K562 (cell line): Measurements from ENCODE around the gene MPZL1. TPM values are rescaled to one million over a fixed set of nuclear protein-coding genes. Genes with fewer than 3 reads are reported as not detected.
A peak's percentile ranks its signal among the peaks of the same experiment; 100 is the strongest.

Experiments used
- ARID1B ChIP-seq: fragments of 450-650 bp; IDR thresholded peaks from 2 replicates; pipeline ENCODE4 v1.6.1; 2016; ENCODE audit warnings: antibody characterized with exemption, mild to moderate bottlenecking, inconsistent platforms
- ARID2 ChIP-seq: fragments of 450-650 bp; IDR thresholded peaks from 2 replicates; pipeline ENCODE4 v1.6.1; 2017; ENCODE audit warnings: antibody characterized with exemption, mild to moderate bottlenecking
- EP400 ChIP-seq: fragments of 450-650 bp; IDR thresholded peaks from 2 replicates; pipeline ENCODE4 v1.6.1; 2017; ENCODE audit warnings: antibody characterized with exemption, mild to moderate bottlenecking, moderate library complexity
- HDAC2 ChIP-seq: fragments of 450-650 bp; IDR thresholded peaks from 2 replicates; pipeline ENCODE4 v1.6.1; 2016; ENCODE audit warnings: mild to moderate bottlenecking
- KDM2B ChIP-seq: fragments of 250-450 bp; sonication (Bioruptor Pico); IDR thresholded peaks from 2 replicates; pipeline ENCODE4 v1.8.0; 2021; ENCODE audit warnings: mild to moderate bottlenecking, moderate library complexity
- MECOM ChIP-seq: fragments of 250-450 bp; sonication (Bioruptor Pico); IDR thresholded peaks from 2 replicates; pipeline ENCODE4 v1.8.0; 2022; ENCODE audit warnings: inconsistent platforms
- MEIS2 ChIP-seq: fragments of 450-650 bp; IDR thresholded peaks from 2 replicates; pipeline ENCODE4 v1.6.1; 2014; ENCODE audit warnings: mild to moderate bottlenecking; ENCODE audit not compliant: partially characterized antibody
- NFE2 ChIP-seq: IDR thresholded peaks from 2 replicates; pipeline ENCODE4 v1.6.1; 2014; ENCODE audit warnings: antibody characterized with exemption, low read depth
- RCOR1 ChIP-seq, 2 experiments: IDR thresholded peaks; 2 replicates each; pipeline ENCODE4 v1.6.1; 2012; ENCODE audit warnings: low read depth in 2 of 2, low read length in 2 of 2, borderline replicate concordance in 1 of 2, improper control_type of control experiment in 1 of 2
- SLC30A9 ChIP-seq: fragments of 250-450 bp; sonication (Bioruptor Pico); IDR thresholded peaks from 2 replicates; pipeline ENCODE4 v1.8.0; 2022; ENCODE audit warnings: mild to moderate bottlenecking, moderate library complexity
- SMARCA4 ChIP-seq: fragments of 450-650 bp; IDR thresholded peaks from 2 replicates; pipeline ENCODE4 v1.6.1; 2016
- TAF1 ChIP-seq: IDR thresholded peaks from 2 replicates; pipeline ENCODE4 v1.6.1; 2011; ENCODE audit warnings: mild to moderate bottlenecking, low read length, moderate library complexity; ENCODE audit not compliant: insufficient read depth, control insufficient read depth, severe bottlenecking; ENCODE audit errors: extremely low read depth
- TCFL5 ChIP-seq: fragments of 250-450 bp; sonication (Bioruptor Pico); conservative IDR thresholded peaks from 2 replicates; pipeline ENCODE4 v1.6.1; 2021; ENCODE audit warnings: mild to moderate bottlenecking, moderate library complexity, matching md5 sums
- ZNF311 ChIP-seq: fragments of 250-450 bp; sonication (Bioruptor Pico); IDR thresholded peaks from 2 replicates; pipeline ENCODE4 v1.4.0; 2020; ENCODE audit warnings: mild to moderate bottlenecking, moderate library complexity
- ZNF583 ChIP-seq: fragments of 250-450 bp; sonication (Bioruptor Pico); IDR thresholded peaks from 2 replicates; pipeline ENCODE4 v1.4.0; 2020
- ZNF830 ChIP-seq: fragments of 250-450 bp; sonication (Bioruptor Pico); IDR thresholded peaks from 2 replicates; pipeline ENCODE4 v1.5.0; 2021; ENCODE audit warnings: mild to moderate bottlenecking
- polyA plus RNA-seq, 8 experiments: library from polyadenylated mRNA; depleted of rRNA in 4 of 8; stranded (reverse) in 5 of 8; unstranded in 3 of 8; fragments of >200 nt; fragmentation: Nextera tagmentation in 2 of 8; fragmentation: Illumina TruSeq in 1 of 8; extraction: Ambion mirVana in 2 of 8; extraction: Trizol in 1 of 8; gene quantifications; 2 replicates each; pipeline versions ENCODE4 v1.2.1 to v1.2.3, GENCODE V29; 2011 to 2014; ENCODE audit warnings: inconsistent platforms in 1 of 8, missing spikeins in 1 of 8
- total RNA-seq, 7 experiments: library from RNA; depleted of rRNA in 6 of 7; stranded (reverse); fragments of >200 nt in 6 of 7; fragmentation: Illumina TruSeq in 2 of 7; extraction: Trizol in 2 of 7; gene quantifications; 2 replicates each; pipeline versions ENCODE4 v1.2.1 to v1.2.3, GENCODE V29; 2011 to 2021; ENCODE audit warnings: low replicate concordance in 1 of 7
- TF ChIP-seq, protein P1 (sequence below): IDR thresholded peaks from 2 replicates; pipeline ENCODE4 v1.6.1; 2011; ENCODE audit not compliant: insufficient read length; ENCODE audit errors: extremely low read depth
- TF ChIP-seq, protein P2 (sequence below), 2 experiments: fragments of 450-650 bp in 1 of 2; sonication (generic) in 1 of 2; formaldehyde crosslinking in 1 of 2; IDR thresholded peaks in 1 of 2; conservative IDR thresholded peaks in 1 of 2; 2 replicates each; pipeline versions ENCODE4 v1.6.1 to v1.8.1; 2016 to 2023; ENCODE audit warnings: mild to moderate bottlenecking in 2 of 2, moderate library complexity in 2 of 2, inconsistent platforms in 1 of 2, missing genetic modification reagents in 1 of 2
- TF ChIP-seq, protein P3 (sequence below): fragments of 250-450 bp; sonication (Bioruptor Pico); IDR thresholded peaks from 2 replicates; pipeline ENCODE4 v1.9.0; 2021; ENCODE audit warnings: mild to moderate bottlenecking
- TF ChIP-seq, protein P4 (sequence below): fragments of 250-450 bp; sonication (Bioruptor Pico); IDR thresholded peaks from 2 replicates; pipeline ENCODE4 v1.5.0; 2021; ENCODE audit warnings: mild to moderate bottlenecking, moderate library complexity
- TF ChIP-seq, protein P5 (sequence below): fragments of 450-650 bp; formaldehyde crosslinking; IDR thresholded peaks from 2 replicates; pipeline ENCODE4 v1.4.0; 2020; ENCODE audit warnings: mild to moderate bottlenecking, mixed read lengths

The MPZL1 gene
- total and polyA plus RNA-seq, 9 of the 15 experiments (the other 6 are each of a cell fraction or from before 2014, with no cell fraction given), result 14.5 to 153 (median 66.5) TPM

DNA sequence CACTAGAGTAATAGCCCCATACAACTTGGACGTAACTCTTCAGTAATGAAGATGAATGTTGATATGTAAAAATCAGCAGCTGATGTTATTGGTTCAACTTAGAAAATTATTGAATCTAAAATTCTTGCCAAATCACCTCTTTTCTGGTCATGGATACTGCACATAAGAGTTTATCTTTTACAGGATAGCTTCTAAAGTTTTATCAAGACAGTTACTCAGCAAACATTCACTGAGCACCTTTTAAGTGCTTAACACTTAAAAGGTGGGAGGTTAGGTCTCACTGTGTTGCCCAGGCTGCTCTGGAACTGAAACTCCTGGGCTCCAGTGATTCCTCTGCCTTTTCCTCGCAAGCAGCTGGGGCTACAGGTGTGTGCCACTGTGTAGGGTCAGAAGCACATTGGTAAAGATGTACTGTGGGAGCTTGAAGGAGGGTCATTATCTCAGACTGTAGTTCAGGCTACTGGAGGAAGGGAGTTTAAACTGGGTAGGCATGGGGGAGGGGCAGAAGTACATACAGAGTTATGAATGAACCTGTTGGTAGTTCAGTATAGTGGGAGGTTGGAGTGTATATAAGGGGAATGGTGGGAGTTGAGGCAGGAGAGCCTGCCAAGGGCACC, 2.0 kb downstream of the MPZL1 start (continued):
- TF ChIP-seq, protein P1, sequence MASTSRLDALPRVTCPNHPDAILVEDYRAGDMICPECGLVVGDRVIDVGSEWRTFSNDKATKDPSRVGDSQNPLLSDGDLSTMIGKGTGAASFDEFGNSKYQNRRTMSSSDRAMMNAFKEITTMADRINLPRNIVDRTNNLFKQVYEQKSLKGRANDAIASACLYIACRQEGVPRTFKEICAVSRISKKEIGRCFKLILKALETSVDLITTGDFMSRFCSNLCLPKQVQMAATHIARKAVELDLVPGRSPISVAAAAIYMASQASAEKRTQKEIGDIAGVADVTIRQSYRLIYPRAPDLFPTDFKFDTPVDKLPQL, result no peak
- TF ChIP-seq ZNF830 (no peak), NFE2 (peak; percentile 65), ARID1B (peak; percentile 51; the same call in 1 of the 2 replicates), TAF1 (no peak), TCFL5 (no peak), HDAC2 (peak; percentile 41; the same call in 1 of the 2 replicates), RCOR1 (IDR thresholded peaks at IDR 0.05; ENCODE audit: borderline replicate concordance in 1 of 2, low read depth in 2 of 2, low read length in 2 of 2) (peak in 1 of 2 experiments; percentile 62; a peak in 2 of 4 replicates), SLC30A9 (no peak), ARID2 (peak; percentile 49; the same call in 1 of the 2 replicates), EP400 (0 out of 2 replicates have a peak, but pooled peaks have one; percentile 5), MEIS2 (no peak), SMARCA4 (peak; percentile 29), MECOM (CRISPR knock-in tag) (no peak), ZNF311 (no peak), KDM2B (CRISPR knock-in tag) (no peak), ZNF583 (CRISPR knock-in tag) (no peak)
- TF ChIP-seq, protein P2, sequence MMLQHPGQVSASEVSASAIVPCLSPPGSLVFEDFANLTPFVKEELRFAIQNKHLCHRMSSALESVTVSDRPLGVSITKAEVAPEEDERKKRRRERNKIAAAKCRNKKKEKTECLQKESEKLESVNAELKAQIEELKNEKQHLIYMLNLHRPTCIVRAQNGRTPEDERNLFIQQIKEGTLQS (IDR thresholded peaks at IDR 0.05), result no peak
- TF ChIP-seq, protein P2 (CRISPR knock-in tag; conservative IDR thresholded peaks at IDR 0.05), result no peak
- TF ChIP-seq, protein P3, sequence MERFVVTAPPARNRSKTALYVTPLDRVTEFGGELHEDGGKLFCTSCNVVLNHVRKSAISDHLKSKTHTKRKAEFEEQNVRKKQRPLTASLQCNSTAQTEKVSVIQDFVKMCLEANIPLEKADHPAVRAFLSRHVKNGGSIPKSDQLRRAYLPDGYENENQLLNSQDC (CRISPR knock-in tag), result no peak
- TF ChIP-seq, protein P4, sequence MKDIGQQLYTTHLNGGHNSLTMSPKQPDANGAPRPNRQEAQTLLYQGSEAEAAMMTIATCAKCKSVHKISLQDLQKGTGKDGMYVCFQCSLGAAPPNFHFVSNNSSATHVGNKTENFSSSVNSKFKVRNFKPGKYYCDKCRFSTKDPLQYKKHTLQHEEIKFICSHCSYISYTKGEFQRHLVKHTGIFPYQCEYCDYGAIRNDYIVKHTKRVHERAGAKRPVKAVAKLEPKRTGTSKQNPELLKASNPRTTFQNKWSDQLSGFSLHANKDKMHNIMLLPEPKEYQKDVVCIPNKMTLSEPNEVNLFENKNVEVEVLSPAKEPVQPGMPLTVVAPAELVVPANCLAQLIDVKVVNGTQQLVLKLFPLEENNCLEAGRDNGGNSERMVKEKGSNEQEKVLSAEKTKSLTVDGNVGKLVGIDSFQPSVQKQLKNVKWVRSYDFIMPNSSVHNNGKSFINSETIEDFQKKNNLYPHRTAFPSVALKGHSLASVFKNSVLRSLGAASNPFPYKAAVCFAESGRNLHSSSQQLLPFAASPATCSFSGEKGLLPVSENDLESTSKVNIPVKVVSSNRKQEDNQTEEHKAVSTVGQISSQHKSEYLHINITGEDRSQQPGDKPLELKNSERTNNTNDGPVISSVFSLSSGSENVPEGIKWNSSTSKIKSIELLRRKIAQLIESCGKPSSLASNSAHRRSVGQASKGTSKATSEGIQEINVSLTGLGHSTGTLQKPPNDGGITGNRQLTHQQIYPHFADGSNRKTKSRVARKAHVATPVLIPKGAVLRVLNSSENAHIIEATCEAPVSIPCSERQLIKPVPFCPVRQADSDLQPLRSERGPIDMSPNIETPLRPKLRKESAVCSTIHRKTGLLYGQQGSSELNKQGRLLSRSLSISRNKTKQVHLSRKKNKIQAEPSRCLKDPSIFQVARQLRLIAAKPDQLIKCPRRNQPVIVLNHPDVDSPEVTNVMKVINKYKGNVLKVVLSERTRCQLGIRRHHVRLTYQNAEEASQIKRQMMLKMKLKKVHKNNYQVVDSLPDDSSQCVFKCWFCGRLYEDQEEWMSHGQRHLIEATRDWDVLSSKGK (CRISPR knock-in tag), result no peak
- TF ChIP-seq, protein P5, sequence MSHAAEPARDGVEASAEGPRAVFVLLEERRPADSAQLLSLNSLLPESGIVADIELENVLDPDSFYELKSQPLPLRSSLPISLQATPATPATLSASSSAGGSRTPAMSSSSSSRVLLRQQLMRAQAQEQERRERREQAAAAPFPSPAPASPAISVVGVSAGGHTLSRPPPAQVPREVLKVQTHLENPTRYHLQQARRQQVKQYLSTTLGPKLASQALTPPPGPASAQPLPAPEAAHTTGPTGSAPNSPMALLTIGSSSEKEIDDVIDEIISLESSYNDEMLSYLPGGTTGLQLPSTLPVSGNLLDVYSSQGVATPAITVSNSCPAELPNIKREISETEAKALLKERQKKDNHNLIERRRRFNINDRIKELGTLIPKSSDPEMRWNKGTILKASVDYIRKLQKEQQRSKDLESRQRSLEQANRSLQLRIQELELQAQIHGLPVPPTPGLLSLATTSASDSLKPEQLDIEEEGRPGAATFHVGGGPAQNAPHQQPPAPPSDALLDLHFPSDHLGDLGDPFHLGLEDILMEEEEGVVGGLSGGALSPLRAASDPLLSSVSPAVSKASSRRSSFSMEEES (CRISPR knock-in tag), result no peak
